Activated CD8-positive, alpha-beta memory T cell treated with anti-CD3 and anti-CD28 coated beads for 4 hours (primary cell): ENCODE results near the gene NCOA3.
"Not testable (repeated sequence)": the region's sequence is repeated elsewhere in the genome, so short reads cannot be mapped to it uniquely, and the experiment has no call there.

Experiments
- DNase-seq, 2 donors: peaks; one replicate each; pipeline ENCODE4 v3.0.0-alpha.2; 2020; ENCODE audit warnings: low read depth in 2 of 2

NCOA3 gene

GRCh38 chr20:47500554-47500953 is 1.1 kb upstream of the NCOA3 start:
- no peak for DNase-seq

- DNase-seq = no peak
Measured at GRCh38 chr20:47501116-47501481, 588 bp upstream of the NCOA3 start.

- no peak for DNase-seq
Measured at GRCh38 chr20:47502271-47503239, 868 bp downstream of the NCOA3 start.

GRCh38 chr20:47503685-47504084 is 2.0 kb downstream of the NCOA3 start:
- no peak for DNase-seq

GRCh38 chr20:47506335-47506734 is 4.6 kb downstream of the NCOA3 start:
- no peak for DNase-seq

GRCh38 chr20:47506850-47507249 is 5.2 kb downstream of the NCOA3 start:
- DNase-seq = no peak

- not testable (repeated sequence) for DNase-seq
Measured at GRCh38 chr20:47507275-47507981, 5.7 kb downstream of the NCOA3 start.

- no peak for DNase-seq
Measured at GRCh38 chr20:47508278-47508677, 6.6 kb downstream of the NCOA3 start.

GRCh38 chr20:47509104-47509661 is 7.5 kb downstream of the NCOA3 start:
- DNase-seq = no peak

- no peak for DNase-seq
Measured at GRCh38 chr20:47509685-47510084, 8.0 kb downstream of the NCOA3 start.

- DNase-seq = no peak
Measured at GRCh38 chr20:47515843-47516242, 14.2 kb downstream of the NCOA3 start.

- no peak for DNase-seq
Measured at GRCh38 chr20:47521059-47521808, 19.5 kb downstream of the NCOA3 start.

GRCh38 chr20:47524015-47524784 is 22.5 kb downstream of the NCOA3 start:
- DNase-seq = no peak

GRCh38 chr20:47527004-47527800 is 25.5 kb downstream of the NCOA3 start:
- no peak for DNase-seq

- no peak for DNase-seq
Measured at GRCh38 chr20:47529840-47530239, 28.2 kb downstream of the NCOA3 start.

GRCh38 chr20:47531458-47531857 is 29.8 kb downstream of the NCOA3 start:
- no peak for DNase-seq

- no peak for DNase-seq
Measured at GRCh38 chr20:47532002-47532401, 30.3 kb downstream of the NCOA3 start.

GRCh38 chr20:47533518-47534062 is 31.9 kb downstream of the NCOA3 start:
- no peak for DNase-seq

- no peak for DNase-seq
Measured at GRCh38 chr20:47534405-47534804, 32.7 kb downstream of the NCOA3 start.

GRCh38 chr20:47535088-47535487 is 33.4 kb downstream of the NCOA3 start:
- DNase-seq = no peak
